ENCODE measurements around the gene ARFGEF2. TPM values are rescaled to one million over a fixed set of nuclear protein-coding genes. Genes with fewer than 3 reads are reported as not detected.
"Not testable (repeated sequence)": the region's sequence is repeated elsewhere in the genome, so short reads cannot be mapped to it uniquely, and the experiment has no call there.

The ARFGEF2 gene
- total RNA-seq, 1 experiment from 2014 or later: 22.2 TPM

DNA sequence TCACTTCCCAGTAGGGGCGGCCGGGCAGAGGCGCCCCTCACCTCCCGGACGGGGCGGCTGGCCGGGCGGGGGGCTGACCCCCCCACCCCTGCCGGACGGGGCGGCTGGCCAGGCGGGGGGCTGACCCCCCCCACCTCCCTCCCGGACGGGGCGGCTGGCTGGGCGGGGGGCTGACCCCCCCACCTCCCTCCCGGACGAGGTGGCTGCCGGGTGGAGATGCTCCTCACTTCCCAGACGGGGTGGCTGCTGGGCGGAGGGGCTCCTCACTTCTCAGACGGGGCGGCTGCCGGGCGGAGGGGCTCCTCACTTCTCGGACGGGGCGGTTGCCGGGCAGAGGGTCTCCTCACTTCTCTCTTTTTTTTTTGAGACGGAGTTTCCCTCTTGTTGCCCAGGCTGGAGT, 14.7 kb downstream of the ARFGEF2 start:
- H3K27me3 ChIP-seq (ENCODE audit: insufficient read depth, low read length); H2AFZ ChIP-seq (ENCODE audit: low read depth, low read length, poor library complexity, severe bottlenecking); H3K9me2 ChIP-seq (ENCODE audit: insufficient read depth); H3K9ac ChIP-seq (ENCODE audit: low read length); H3K27ac ChIP-seq (ENCODE audit: low read depth, low read length); ATAC-seq; RAD21 ChIA-PET (ENCODE audit: low non-redundant PET in 1 of 2, low total read pairs in 2 of 2, uncharacterized antibody in 2 of 2, unreplicated experiment in 2 of 2); H3K36me3 ChIP-seq (ENCODE audit: control insufficient read depth in 1 of 2, insufficient read depth in 2 of 2, low read length in 2 of 2); H4K20me1 ChIP-seq (ENCODE audit: insufficient read depth); DNase-seq (ENCODE audit: low read depth, low spot score); intact Hi-C loops (cut with micrococcal nuclease); POLR2A ChIA-PET; CTCF ChIA-PET; H3K4me2 ChIP-seq (ENCODE audit: low read length); H3K4me3 ChIP-seq (replicated peaks in 1 of 2; ENCODE audit: low read depth in 1 of 2, low read length in 2 of 2); H3K9me3 ChIP-seq (ENCODE audit: control insufficient read depth in 1 of 2, insufficient read depth in 1 of 2, low read depth in 1 of 2, low read length in 2 of 2); BruUV-seq (replicated peaks): not testable (repeated sequence)
- Histone ChIP-seq H3K79me2 (ENCODE audit: insufficient read depth, low read length) (peaks cover 63% of the 10 kb centered on the region), H3K4me1 (ENCODE audit: control insufficient read depth in 1 of 2, insufficient read depth in 2 of 2, low read length in 2 of 2) (peaks cover 4 to 26% of the 10 kb centered on the region in 2 experiments)

DNA sequence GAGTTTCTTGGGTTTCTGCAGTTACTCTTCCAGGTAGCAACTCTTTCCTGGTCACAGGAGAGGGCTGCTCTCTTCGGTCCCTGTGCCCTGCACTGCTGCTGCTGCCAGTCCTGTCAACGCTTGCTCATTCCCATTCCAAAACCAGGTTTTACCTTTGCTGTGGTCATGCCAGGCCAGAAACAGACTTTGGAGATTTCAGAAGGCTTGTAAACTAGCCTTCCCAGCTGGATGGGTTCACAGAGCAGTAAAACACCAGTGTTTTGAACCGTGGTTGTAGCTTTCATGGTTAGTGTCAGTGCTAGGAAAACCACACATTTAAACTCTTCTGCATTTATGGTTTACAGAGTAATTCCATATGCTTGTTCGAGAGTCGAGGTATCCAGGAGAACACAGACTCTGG, 16.2 kb downstream of the ARFGEF2 start:
- Histone ChIP-seq H2AFZ (ENCODE audit: low read depth, low read length, poor library complexity, severe bottlenecking) (no peak overlapping the region), H3K79me2 (ENCODE audit: insufficient read depth, low read length) (peaks cover 48% of the 10 kb centered on the region), H3K36me3 (ENCODE audit: control insufficient read depth in 1 of 2, insufficient read depth in 2 of 2, low read length in 2 of 2) (peaks cover 1 to 3% of the 10 kb centered on the region in 2 experiments; a peak in 1 of 4 replicates), H3K9ac (ENCODE audit: low read length) (no peak overlapping the region), H3K9me2 (ENCODE audit: insufficient read depth) (no peaks in the 10 kb centered on the region), H3K4me3 (replicated peaks in 1 of 2; ENCODE audit: low read depth in 1 of 2, low read length in 2 of 2) (no peak overlapping the region), H3K4me2 (ENCODE audit: low read length) (no peak overlapping the region), H3K9me3 (ENCODE audit: control insufficient read depth in 1 of 2, insufficient read depth in 1 of 2, low read depth in 1 of 2, low read length in 2 of 2) (no peaks in the 10 kb centered on the region), H3K27me3 (ENCODE audit: insufficient read depth, low read length) (no peaks in the 10 kb centered on the region), H3K4me1 (ENCODE audit: control insufficient read depth in 1 of 2, insufficient read depth in 2 of 2, low read length in 2 of 2) (peaks cover 2 to 11% of the 10 kb centered on the region in 2 experiments), H3K27ac (ENCODE audit: low read depth, low read length) (no peak overlapping the region), H4K20me1 (ENCODE audit: insufficient read depth) (no peaks in the 10 kb centered on the region)
- DNase-seq (ENCODE audit: low read depth, low spot score): no peak
- ATAC-seq: no peak
- ChIA-PET POLR2A (no interaction called here), CTCF (no interaction called here), RAD21 (ENCODE audit: low non-redundant PET in 1 of 2, low total read pairs in 2 of 2, uncharacterized antibody in 2 of 2, unreplicated experiment in 2 of 2) (no interaction called here)
- intact Hi-C loops (cut with micrococcal nuclease): no loop called here
- BruUV-seq (replicated peaks): no TSS peak
- TF ChIP-seq, protein P1, sequence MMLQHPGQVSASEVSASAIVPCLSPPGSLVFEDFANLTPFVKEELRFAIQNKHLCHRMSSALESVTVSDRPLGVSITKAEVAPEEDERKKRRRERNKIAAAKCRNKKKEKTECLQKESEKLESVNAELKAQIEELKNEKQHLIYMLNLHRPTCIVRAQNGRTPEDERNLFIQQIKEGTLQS (IDR thresholded peaks at IDR 0.05): no peak
- TF ChIP-seq POLR2AphosphoS5 (IDR thresholded peaks at IDR 0.05; ENCODE audit: low read depth, low read length) (no peak), YY1 (IDR thresholded peaks at IDR 0.05; ENCODE audit: extremely low read depth, insufficient replicate concordance, low read depth, low read length) (no peak), ZNF274 (IDR thresholded peaks at IDR 0.05; ENCODE audit: low read depth, low read length) (no peak), SRF (IDR thresholded peaks at IDR 0.05; ENCODE audit: low read depth) (no peak), EGR1 (IDR thresholded peaks at IDR 0.05; ENCODE audit: low read depth) (no peak), POLR2A (IDR thresholded peaks at IDR 0.05; ENCODE audit: borderline replicate concordance, extremely low read depth, insufficient read depth, insufficient read length) (no peak), FOSL1 (IDR thresholded peaks at IDR 0.05; ENCODE audit: low read depth) (no peak), CEBPB (IDR thresholded peaks at IDR 0.05; ENCODE audit: low read depth) (no peak), TCF7L2 (IDR thresholded peaks at IDR 0.05; ENCODE audit: borderline replicate concordance, extremely low read depth, insufficient read depth, insufficient read length) (no peak), SIN3A (IDR thresholded peaks at IDR 0.05; ENCODE audit: low read depth) (no peak), EZH2phosphoT487 (IDR thresholded peaks at IDR 0.05; ENCODE audit: borderline replicate concordance) (no peak), EZH2 (IDR thresholded peaks at IDR 0.05) (no peak), CBX3 (IDR thresholded peaks at IDR 0.05; ENCODE audit: low read depth) (no peak), CTCF (IDR thresholded peaks at IDR 0.05 in 2 of 3, conservative IDR thresholded peaks at IDR 0.05 in 1 of 3; ENCODE audit: borderline replicate concordance in 1 of 3, insufficient read depth in 1 of 3, low read depth in 2 of 3, low read length in 2 of 3) (no peak), ZFX (IDR thresholded peaks at IDR 0.05) (no peak), RAD21 (IDR thresholded peaks at IDR 0.05; ENCODE audit: low read depth) (no peak)
- TF ChIP-seq, protein P2, sequence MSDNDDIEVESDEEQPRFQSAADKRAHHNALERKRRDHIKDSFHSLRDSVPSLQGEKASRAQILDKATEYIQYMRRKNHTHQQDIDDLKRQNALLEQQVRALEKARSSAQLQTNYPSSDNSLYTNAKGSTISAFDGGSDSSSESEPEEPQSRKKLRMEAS (IDR thresholded peaks at IDR 0.05): no peak
- TF ChIP-seq, protein P3, sequence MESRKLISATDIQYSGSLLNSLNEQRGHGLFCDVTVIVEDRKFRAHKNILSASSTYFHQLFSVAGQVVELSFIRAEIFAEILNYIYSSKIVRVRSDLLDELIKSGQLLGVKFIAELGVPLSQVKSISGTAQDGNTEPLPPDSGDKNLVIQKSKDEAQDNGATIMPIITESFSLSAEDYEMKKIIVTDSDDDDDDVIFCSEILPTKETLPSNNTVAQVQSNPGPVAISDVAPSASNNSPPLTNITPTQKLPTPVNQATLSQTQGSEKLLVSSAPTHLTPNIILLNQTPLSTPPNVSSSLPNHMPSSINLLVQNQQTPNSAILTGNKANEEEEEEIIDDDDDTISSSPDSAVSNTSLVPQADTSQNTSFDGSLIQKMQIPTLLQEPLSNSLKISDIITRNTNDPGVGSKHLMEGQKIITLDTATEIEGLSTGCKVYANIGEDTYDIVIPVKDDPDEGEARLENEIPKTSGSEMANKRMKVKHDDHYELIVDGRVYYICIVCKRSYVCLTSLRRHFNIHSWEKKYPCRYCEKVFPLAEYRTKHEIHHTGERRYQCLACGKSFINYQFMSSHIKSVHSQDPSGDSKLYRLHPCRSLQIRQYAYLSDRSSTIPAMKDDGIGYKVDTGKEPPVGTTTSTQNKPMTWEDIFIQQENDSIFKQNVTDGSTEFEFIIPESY (IDR thresholded peaks at IDR 0.05; ENCODE audit: extremely low read depth, insufficient replicate concordance, low read length): no peak
